ENCODE data around the gene GAL3ST2.

DNA sequence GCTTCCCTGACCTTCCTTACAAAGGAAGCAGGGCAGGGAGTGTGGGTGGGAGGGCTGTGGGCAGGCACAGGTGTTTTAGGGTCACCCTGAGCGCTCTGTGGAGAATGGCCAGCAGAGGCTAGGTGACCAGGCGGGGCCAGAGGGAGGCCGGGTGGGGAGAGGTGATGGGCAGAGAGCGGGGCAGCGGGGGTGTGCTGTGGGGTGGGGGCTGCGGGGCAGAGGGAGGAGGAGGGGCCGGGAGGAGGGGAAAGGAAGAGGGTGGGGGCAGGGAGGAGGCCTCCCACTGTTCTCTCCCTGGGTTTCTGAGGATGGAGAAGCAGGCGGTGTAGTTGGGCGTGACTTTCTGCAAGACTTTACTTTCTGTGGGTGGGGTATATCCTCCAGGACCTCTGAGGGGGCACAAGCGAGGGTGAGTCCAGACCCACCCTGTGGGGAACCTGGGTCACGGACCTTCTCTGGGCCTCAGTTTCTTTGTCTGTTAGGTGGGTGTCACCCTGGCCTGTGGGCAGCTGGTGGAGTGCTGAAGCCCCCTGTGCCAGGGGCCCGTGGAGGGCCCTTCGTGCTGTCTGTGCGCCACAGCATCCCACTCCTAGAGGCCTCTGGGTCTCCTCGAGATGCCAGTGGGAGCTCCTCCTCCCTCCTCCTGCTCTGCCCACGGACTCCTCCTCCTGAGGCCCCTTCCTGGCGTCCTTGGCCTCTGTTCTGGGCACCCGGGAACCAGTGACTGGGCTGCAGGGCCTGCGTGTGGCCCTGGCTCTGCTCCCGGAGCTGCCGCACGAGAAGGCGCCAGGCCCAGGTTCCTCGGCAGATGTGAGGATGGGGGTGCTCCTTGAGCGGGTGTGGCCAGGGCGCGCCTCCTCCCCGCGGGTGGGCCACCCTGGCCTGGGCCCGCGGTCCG lies 26.0 kb downstream of the GAL3ST2 start:
- TF ChIP-seq, protein P1, sequence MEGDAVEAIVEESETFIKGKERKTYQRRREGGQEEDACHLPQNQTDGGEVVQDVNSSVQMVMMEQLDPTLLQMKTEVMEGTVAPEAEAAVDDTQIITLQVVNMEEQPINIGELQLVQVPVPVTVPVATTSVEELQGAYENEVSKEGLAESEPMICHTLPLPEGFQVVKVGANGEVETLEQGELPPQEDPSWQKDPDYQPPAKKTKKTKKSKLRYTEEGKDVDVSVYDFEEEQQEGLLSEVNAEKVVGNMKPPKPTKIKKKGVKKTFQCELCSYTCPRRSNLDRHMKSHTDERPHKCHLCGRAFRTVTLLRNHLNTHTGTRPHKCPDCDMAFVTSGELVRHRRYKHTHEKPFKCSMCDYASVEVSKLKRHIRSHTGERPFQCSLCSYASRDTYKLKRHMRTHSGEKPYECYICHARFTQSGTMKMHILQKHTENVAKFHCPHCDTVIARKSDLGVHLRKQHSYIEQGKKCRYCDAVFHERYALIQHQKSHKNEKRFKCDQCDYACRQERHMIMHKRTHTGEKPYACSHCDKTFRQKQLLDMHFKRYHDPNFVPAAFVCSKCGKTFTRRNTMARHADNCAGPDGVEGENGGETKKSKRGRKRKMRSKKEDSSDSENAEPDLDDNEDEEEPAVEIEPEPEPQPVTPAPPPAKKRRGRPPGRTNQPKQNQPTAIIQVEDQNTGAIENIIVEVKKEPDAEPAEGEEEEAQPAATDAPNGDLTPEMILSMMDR (conservative IDR thresholded peaks at IDR 0.05; ENCODE audit: low read length) = no peak
- no peak for TF ChIP-seq EZH2phosphoT487 (IDR thresholded peaks at IDR 0.05; ENCODE audit: borderline replicate concordance, low read depth, low read length)
